HG03442 (cell line): Measurements from ENCODE around the gene BMPER.

Experiments used
- ATAC-seq: cut with Tn5 transposase; IDR thresholded peaks from one replicate; pipeline ENCODE4 v1.9.1; 2021; ENCODE audit warnings: mild to moderate bottlenecking, moderate library complexity; ENCODE audit not compliant: unreplicated experiment

BMPER gene

DNA sequence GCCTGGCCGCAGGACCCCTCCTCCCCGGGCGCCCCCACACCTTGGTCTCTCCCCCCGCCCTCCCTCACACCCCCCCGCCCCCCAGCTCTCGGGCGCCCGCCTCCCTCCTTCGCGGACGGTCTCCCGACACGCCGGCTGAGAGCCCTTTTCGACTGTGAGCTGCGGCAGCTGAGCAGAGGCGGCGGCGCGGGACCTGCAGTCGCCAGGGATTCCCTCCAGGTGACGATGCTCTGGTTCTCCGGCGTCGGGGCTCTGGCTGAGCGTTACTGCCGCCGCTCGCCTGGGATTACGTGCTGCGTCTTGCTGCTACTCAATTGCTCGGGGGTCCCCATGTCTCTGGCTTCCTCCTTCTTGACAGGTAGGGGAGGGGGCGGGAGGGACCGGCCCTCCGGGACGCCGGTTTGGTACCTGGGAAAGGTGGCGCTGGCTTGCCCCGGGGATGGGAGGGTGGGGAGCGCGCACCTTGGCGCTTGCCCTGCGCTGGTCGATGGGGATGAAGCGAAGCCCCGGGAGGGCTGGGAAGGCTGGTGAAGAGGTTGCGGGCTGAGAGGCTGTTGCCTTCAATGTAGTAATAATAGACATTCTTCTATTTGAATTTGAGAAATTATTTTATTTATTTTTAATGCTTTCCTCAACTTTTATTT is at the start of gene BMPER:
TSS of gene BMPER (plus strand) at position 151 of the 644 bp plus-strand sequence. CDS start at position 226, 75 bp downstream.
- ATAC-seq = no peak

DNA sequence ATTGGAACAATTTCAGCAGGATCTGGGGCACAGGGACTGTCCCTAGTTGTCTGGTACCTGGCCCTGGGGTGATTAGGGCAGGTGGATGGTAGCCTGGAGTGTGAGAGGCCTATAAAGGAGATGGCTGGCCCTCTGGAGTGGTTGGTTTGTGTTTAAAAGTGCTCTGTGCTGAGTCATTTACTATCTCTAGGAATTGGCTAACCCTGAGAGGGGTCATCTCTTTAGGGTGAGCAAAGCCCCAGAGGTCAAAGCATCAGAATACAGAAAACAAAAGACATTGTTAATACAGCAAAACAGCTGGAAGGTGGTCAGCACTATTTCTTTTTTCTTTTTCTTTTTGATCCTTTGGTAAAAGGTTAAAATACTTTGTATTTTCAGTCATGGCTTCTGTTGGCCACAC is 43.4 kb upstream of the BMPER start:
- ATAC-seq = no peak

- ATAC-seq = no peak
Measured at GRCh38 chr7:33862946-33863814, 42.2 kb upstream of the BMPER start.

DNA sequence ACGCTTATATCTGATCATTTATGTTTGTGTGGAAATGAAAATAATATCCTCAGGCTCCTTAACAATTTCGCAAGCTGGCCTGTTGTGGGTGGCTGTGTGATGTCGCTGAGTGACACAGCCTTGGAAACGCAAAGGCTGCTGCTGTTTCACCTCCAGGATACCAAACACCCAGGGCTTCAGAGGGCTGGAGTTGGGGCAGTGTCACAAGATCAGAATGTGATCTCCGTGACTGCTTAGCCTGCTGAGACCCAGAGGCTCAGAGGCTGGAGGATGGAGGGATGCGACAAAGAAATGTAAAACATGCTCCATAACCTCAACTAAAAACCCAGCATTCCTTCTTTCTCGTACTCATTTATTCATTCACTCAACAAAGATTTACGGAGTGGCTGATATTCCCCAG is 37.2 kb upstream of the BMPER start:
- no peak for ATAC-seq

- no peak for ATAC-seq
Measured at GRCh38 chr7:33869176-33869575, 36.2 kb upstream of the BMPER start.

DNA sequence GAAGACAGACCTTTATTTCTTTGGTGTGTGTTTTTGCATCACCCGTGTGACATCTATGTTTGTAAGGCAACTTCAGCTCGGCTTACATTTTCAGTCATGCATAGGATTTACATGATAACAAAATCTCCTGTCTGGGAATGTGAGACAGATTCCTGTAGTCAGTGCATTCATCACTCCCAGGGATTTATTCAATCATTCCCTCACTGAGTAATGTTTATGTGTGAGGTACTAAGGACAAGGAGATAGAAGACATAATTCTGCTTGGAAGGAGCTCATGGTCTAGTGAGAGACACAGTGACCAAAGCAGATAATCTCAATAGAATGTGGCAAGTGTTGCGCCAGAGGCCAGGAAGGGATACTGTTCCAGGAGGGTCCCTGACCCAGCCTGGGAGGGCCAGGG is 35.2 kb upstream of the BMPER start:
- ATAC-seq = no peak

GRCh38 chr7:33872870-33873269 is 32.5 kb upstream of the BMPER start:
- ATAC-seq = no peak

- ATAC-seq = no peak
Measured at GRCh38 chr7:33873518-33873917, 31.8 kb upstream of the BMPER start.

- ATAC-seq = no peak
Measured at GRCh38 chr7:33873981-33874750, 31.2 kb upstream of the BMPER start.

- ATAC-seq = no peak
Measured at GRCh38 chr7:33874943-33875342, 30.4 kb upstream of the BMPER start.

DNA sequence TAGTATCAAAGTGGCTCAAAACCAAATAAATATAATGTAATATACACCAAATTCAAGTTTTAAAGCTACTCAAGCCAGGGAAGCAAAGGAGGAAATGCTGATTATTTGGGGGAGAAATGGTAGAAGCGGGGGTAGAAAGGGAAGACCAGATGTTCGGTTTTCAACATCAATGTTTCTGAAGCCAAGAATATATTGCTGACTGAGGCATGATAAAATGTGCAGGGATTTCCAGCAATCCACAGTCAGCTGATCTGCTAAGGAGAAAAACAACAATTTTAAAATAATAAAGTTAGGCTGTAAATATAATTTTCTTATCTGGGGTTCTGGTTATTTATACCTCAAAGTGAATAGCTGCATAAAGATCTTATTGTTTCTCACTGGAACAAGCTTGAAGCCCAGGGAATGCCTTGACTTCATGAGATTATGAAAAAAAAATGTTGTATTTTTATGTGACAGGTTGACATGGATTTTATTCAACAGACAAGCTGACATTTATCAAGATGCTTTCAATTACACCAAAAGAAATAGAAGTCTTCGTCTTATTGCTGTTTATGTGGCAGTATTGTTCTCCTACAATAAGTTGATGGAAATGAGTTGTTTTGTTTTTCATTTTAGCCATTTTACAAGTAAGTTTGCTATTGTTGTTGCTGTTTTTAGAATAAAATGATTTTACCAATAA is 28.6 kb upstream of the BMPER start:
- ATAC-seq = no peak

- ATAC-seq = no peak
Measured at GRCh38 chr7:33880787-33881186, 24.6 kb upstream of the BMPER start.

- ATAC-seq = no peak
Measured at GRCh38 chr7:33881316-33881715, 24.0 kb upstream of the BMPER start.

DNA sequence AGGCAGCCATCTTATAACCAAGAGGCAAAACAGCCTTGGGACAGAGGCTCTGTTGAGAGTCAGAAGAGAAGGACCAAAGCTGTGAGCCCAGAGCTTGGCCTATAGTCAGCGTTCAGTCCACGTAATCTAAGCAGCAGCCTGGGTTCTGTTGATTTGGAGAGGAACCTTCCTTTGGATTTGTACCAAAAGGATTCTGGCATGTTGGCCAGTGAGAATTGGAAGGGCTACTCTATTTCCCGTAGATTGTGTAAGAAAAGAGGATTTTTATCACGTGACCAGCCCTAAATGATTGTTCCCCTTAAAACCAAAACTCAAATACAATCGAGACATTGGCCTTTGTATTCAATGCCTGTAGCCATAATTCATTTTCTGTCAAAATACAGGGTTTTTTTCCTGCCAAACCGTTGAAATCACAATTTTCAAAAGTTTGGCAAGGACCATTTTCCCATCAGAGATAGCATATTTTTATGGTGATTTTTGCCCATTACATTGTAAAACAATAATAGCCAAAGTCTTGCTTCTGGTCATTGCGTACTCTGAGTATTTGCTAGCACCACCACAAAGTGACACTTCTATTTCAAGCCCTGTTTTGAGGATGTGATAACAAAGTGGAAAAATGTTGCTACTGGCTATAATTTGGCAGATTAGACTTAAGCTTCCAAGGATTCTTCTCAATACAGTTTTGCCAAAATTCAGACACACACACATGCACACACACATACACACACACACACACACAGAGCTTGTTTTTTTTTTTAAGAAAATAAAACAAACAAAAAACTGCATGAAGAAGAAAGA is 23.1 kb upstream of the BMPER start:
- no peak for ATAC-seq

DNA sequence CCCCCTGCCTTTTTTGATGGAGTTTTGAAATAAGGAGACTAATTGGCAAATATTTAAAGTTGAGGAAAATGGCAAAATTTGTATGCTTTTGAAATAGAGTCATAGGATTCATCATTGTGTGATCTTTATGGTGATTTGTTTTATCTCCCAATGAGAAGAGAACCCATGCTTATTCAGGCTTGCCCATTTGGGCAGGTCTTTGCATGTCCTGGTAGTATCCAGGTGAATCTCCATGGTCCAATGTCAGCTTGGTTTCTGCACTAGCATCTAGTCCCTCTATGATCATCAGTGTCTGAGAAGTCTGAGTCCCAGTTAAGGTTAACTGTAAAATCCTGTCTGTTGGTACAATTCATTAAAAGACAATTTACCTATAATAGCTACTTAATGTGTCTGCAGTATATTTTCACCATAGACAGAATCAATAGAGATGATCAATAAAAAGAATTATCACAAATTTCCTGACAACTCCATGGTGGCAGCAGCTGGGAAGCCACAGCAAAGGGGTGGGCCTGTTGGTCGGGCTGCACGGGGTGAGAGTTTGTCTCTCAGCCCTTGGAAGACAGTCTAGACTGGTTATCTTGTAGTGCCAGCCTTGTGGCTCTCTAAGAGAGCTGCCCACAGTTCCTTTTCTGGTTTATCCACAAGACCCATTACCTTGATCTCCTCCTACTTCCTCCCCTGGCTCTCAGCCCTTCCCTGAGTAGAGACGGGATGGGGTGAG is 22.2 kb upstream of the BMPER start:
- ATAC-seq = no peak

DNA sequence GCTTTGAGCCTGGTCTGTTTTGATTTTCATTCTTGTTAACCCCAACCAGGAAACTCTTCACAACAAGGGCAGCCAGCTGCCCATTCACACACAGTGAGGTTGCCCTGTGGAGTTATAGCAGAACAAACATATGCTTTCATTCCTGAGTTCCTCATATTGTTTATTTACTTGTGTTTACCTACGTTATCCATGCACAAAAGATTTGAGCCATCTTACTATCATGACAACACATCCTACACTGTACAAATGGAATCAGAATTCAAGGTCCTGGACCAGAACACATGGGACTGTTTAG is 21.7 kb upstream of the BMPER start:
- ATAC-seq = no peak

DNA sequence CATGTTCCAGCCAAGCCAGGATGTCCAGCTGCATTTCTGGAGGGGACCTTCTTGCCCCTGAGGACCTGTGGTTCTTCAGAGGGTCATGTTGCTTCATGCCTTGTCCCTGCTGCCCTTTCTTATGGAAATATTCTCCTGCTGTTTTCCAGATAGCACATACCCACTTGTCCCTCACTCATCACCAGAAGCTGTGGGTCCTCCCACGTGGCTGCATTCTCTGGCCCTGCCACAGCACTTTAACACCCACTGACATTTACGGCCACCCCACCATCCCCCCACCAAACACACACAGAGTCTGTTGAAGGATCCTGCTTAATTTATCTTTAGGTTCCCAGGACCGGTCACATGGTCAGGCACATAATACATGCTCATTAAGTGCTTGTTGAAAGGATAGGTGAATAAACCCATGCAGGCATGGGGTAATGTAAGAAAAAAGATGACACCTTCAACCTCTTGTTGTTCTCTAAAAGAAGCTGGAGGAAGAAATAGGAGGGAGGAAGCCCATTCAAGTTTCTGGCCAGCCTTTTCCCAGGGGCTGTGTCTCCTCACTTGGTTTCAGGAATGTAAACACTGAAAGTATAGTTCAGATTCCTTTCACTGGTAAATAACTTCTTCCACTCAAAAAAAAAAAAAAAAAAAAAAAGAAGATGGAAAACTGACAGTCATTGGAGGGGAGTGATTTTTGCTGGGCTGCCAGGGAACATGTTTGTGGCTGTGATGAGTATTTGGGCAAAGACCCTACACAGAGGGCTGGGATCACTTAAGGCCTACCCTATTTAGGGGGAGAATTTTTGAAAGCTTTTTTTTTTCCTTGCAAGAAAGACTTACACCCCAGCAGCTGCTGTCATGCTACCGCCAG is 19.8 kb upstream of the BMPER start:
- no peak for ATAC-seq

DNA sequence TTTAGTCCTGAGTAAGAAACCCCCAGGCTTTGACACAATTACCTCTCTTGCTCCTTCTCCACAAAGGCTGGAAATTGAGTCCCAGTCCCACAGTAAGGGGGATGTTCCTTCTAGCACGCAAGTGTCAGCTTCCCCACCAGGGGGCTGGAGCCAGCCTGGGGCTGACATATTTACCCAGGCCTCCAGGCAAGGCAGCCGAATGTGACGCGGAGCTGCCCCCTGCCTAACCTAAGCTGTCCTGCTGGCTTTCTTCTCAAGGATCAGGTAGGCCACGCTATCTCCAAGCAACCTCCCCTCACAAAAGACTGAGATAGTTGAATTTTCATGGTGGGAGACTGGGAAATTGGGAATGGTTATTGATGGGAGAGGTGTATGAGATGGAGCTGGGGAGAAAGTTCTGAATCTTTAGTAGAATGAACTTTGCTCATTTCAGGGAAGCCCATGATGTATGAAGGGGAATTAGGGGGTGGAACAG is 19.2 kb upstream of the BMPER start:
- ATAC-seq = no peak
